Heart left ventricle (tissue), 16 donors: ENCODE data around the gene AMDHD2. TPM values are rescaled to one million over a fixed set of nuclear protein-coding genes. Genes with fewer than 3 reads are reported as not detected.

ENCODE experiments used
- ATAC-seq, 4 donors: fragments of 200-7000 bp; cut with Tn5 transposase; one replicate each; pipeline ENCODE4 v1.9.1; 2020 to 2022; ENCODE audit warnings: moderate library complexity in 4 of 4, mild to moderate bottlenecking in 3 of 4, moderate number of reproducible peaks in 1 of 4
- DNase-seq, 5 donors: peaks; one replicate each; pipeline ENCODE4 v3.0.0-alpha.2; 2020
- H3K27ac ChIP-seq, 12 donors: fragments of 200-600 bp; sonication (generic) in 4 of 12; one replicate each; pipeline versions ENCODE4 v1.5.0 to v1.8.0; 2016 to 2022; ENCODE audit warnings: mild to moderate bottlenecking in 2 of 12
- H3K27me3 ChIP-seq, 9 donors: fragments of 200-600 bp; sonication (generic) in 2 of 9; one replicate each; pipeline versions ENCODE4 v1.5.1 to v1.8.0; 2016 to 2022; ENCODE audit warnings: mild to moderate bottlenecking in 3 of 9
- H3K36me3 ChIP-seq, 9 donors: fragments of 200-600 bp; sonication (generic) in 2 of 9; one replicate each; pipeline versions ENCODE4 v1.5.0 to v1.8.0; 2018 to 2022; ENCODE audit warnings: mild to moderate bottlenecking in 2 of 9
- H3K4me1 ChIP-seq, 12 donors: fragments of 200-600 bp; sonication (generic) in 4 of 12; one replicate each; pipeline versions ENCODE4 v1.5.0 to v1.8.0; 2016 to 2022; ENCODE audit warnings: mild to moderate bottlenecking in 3 of 12
- H3K4me3 ChIP-seq, 12 donors: fragments of 200-600 bp; sonication (generic) in 4 of 12; one replicate each; pipeline versions ENCODE4 v1.5.0 to v1.8.0; 2017 to 2022; ENCODE audit warnings: mild to moderate bottlenecking in 9 of 12, moderate library complexity in 4 of 12
- H3K9me3 ChIP-seq, 12 donors: fragments of 200-600 bp; sonication (generic) in 4 of 12; one replicate each; pipeline versions ENCODE4 v1.5.0 to v1.8.0; 2016 to 2022; ENCODE audit warnings: mild to moderate bottlenecking in 1 of 12
- CTCF ChIP-seq, 12 donors: fragments of 200-600 bp; sonication (generic) in 4 of 12; IDR thresholded peaks; one replicate each; pipeline versions ENCODE4 v1.5.0 to v1.8.0; 2018 to 2022; ENCODE audit warnings: antibody characterized with exemption in 12 of 12, mild to moderate bottlenecking in 5 of 12
- POLR2A ChIP-seq, 2 donors: fragments of 450-650 bp; IDR thresholded peaks; one replicate each; pipeline ENCODE4 v1.6.1; 2017; ENCODE audit warnings: antibody characterized with exemption in 2 of 2, mild to moderate bottlenecking in 2 of 2, moderate library complexity in 2 of 2
- WGBS, 4 donors: extraction: QIAGEN DNeasy Blood & Tissue Kit in 2 of 4; methylation state at CpG; one replicate each; pipeline versions ENCODE4 v1.1.5 to v1.1.7; 2013 to 2018; 5-methylcytosine and 5-hydroxymethylcytosine counted together
- intact Hi-C, 10 donors: fragments of 100-400 bp; cut with DNase I; formaldehyde crosslinking; loops; one replicate each; pipeline versions ENCODE4 v1.11.1 to v1.14.2; 2022
- polyA plus RNA-seq, 2 donors: library from polyadenylated mRNA; stranded (reverse); fragments of 200-250 nt; gene quantifications; one replicate each; pipeline ENCODE4 v1.2.3, GENCODE V29; 2013
- total RNA-seq, 9 donors: library from RNA; depleted of rRNA in 2 of 9; stranded (reverse); fragments of >200 nt in 2 of 9; fragmentation: NEBNext Ultra II Directional in 3 of 9; extraction: Animal tissue kit (Norgen Biotek cat#: 25700) in 3 of 9; gene quantifications; one replicate each; pipeline versions ENCODE4 v1.1.0 to v1.2.4, GENCODE V29; 2016 to 2023
- donor health status: ischemic (EF 13 %, LVEDD 7.1; RV severe dilation, severe dysfunction).
- donor health status: healthy with polysubstance abuse.
- donor health status: DM: no; HTN: yes; CAD: no.
- donor health status: DM: no; HTN: no; CAD: no.
- donor health status: ischemic (EF 25% LVEDD 6.9; RV normal size, moderate dysfunction).
- donor health status: ischemic (EF 25% LVEDD 5.7; RV mildly dilated, moderate dysfunction).
- donor health status: healthy.
- donor health status: DM: yes; HTN: yes; CAD: no.
- donor health status: ischemic (EF 35%, LVEDD 5.7; RV mildly dilated, moderate dysfunction).
- donor health status: nonischemic (EF 11% LVEDD 7.7; RV severe dilation, severe dysfunction).
- donor health status: DM: yes; HTN: yes; CAD: no.
- donor health status: PGD.
- donor health status: ischemic (EF 29% LVEDD 5.4; RV normal size, mild dysfunction).
- donor health status: nonischemic (EF 23%, LVEDD 6.1; RV moderate dilation, normal function).

The AMDHD2 gene
- total and polyA plus RNA-seq, 11 donors = 8.9 to 34.0 (median 11.8) TPM

GRCh38 chr16:2482708-2483534 lies 37.2 kb upstream of the AMDHD2 start:
- Histone ChIP-seq H3K27me3 (no peaks in the 10 kb centered on the region), H3K9me3 (no peaks in the 10 kb centered on the region), H3K27ac (peak overlapping the region in 6 of 12 donors; percentile 2 to 82 (median 28)), H3K4me1 (peaks cover 0 to 41% (median 23%) of the 10 kb centered on the region in 12 donors), H3K36me3 (no peaks in the 10 kb centered on the region), H3K4me3 (peak overlapping the region in 3 of 12 donors; percentile 12 to 23 (median 13))
- no peak for TF ChIP-seq CTCF (IDR thresholded peaks at IDR 0.05)
- TF ChIP-seq POLR2A (IDR thresholded peaks at IDR 0.05) = no peak
- peak in 3 of 4 donors; percentile 40 to 57 (median 43) for ATAC-seq
- 53 to 72% (median 66%) methylated on average over 32 of the region's 32 CpGs for WGBS, 4 donors
- peak in 4 of 5 donors; percentile 54 to 69 (median 63) for DNase-seq
- intact Hi-C loops = loop anchor here in 1 of 10 donors (5.0 kb wide), 1 partner anchor 51 kb away; no protein-coding TSS in a partner anchor

- DNase-seq (no peak), ATAC-seq (no peak)
- intact Hi-C loops = loop anchor here in 1 of 10 donors (5.0 kb wide), 1 partner anchor 52 kb away; no protein-coding TSS in a partner anchor
- Histone ChIP-seq H3K4me3 (no peak overlapping the region), H3K9me3 (no peaks in the 10 kb centered on the region), H3K27ac (peak overlapping the region in 1 of 12 donors; percentile 82), H3K36me3 (no peaks in the 10 kb centered on the region), H3K4me1 (peaks cover 0 to 41% (median 23%) of the 10 kb centered on the region in 12 donors), H3K27me3 (no peaks in the 10 kb centered on the region)
- 88 to 93% (median 92%) methylated on average over 16 of the region's 16 CpGs for WGBS, 4 donors
- TF ChIP-seq CTCF (IDR thresholded peaks at IDR 0.05) = no peak
- no peak for TF ChIP-seq POLR2A (IDR thresholded peaks at IDR 0.05)
Observed at GRCh38 chr16:2483939-2484897, 36.0 kb upstream of the AMDHD2 start.

GRCh38 chr16:2484898-2485508 lies 35.2 kb upstream of the AMDHD2 start:
- Histone ChIP-seq H3K9me3 (no peaks in the 10 kb centered on the region), H3K27me3 (no peaks in the 10 kb centered on the region), H3K4me3 (no peak overlapping the region), H3K27ac (peak overlapping the region in 1 of 12 donors; percentile 60), H3K4me1 (peaks cover 0 to 41% (median 23%) of the 10 kb centered on the region in 12 donors), H3K36me3 (no peaks in the 10 kb centered on the region)
- TF ChIP-seq POLR2A (IDR thresholded peaks at IDR 0.05) (no peak), CTCF (IDR thresholded peaks at IDR 0.05) (no peak)
- WGBS, 4 donors = 83 to 87% (median 85%) methylated on average over 9 to 13 of the region's 13 CpGs
- intact Hi-C loops = loop anchor here in 1 of 10 donors (5.0 kb wide), 1 partner anchor 53 kb away; no protein-coding TSS in a partner anchor
- DNase-seq = no peak
- ATAC-seq = no peak
